ENCODE results near the gene HIF3A. TPM values are rescaled to one million over a fixed set of nuclear protein-coding genes. Genes with fewer than 3 reads are reported as not detected.

Gene HIF3A
- not detected for total RNA-seq
- not detected for total RNA-seq (2013)

- Histone ChIP-seq H3K4me1 (ENCODE audit: control insufficient read depth, insufficient read depth, low read length) (no peaks in the 10 kb centered on the region), H3K4me3 (ENCODE audit: low read length) (no peak within 1 kb of the TSS), H3K9me3 (ENCODE audit: control insufficient read depth, insufficient read depth, low read length) (no peaks in the 10 kb centered on the region), H3K27me3 (ENCODE audit: control insufficient read depth, insufficient read depth, low read length) (peaks cover 19% of the 10 kb centered on the region), H3K36me3 (ENCODE audit: control insufficient read depth, insufficient read depth, low read length) (no peaks in the 10 kb centered on the region), H3K27ac (ENCODE audit: low read length) (no peak within 1 kb of the TSS)
- 9% methylated on average over 42 of the region's 46 CpGs for WGBS (ENCODE audit: insufficient coverage)
- Mint-ChIP-seq H3K9me3 (no peaks in the 10 kb centered on the region), H3K27me3 (ENCODE audit: low read depth in 2 of 2) (peaks cover 23 to 29% of the 10 kb centered on the region in 2 donors), H3K36me3 (no peaks in the 10 kb centered on the region), H3K27ac (no peak within 1 kb of the TSS), H3K4me3 (no peak within 1 kb of the TSS), H3K4me1 (peaks cover 0 to 6% of the 10 kb centered on the region in 2 donors)
- intact Hi-C loops (cut with micrococcal nuclease) = no loop called here
- DNase-seq (no peak), ATAC-seq (no peak)
- TF ChIP-seq CTCF (IDR thresholded peaks at IDR 0.05) = no peak
These were observed at the start of gene HIF3A for GRCh38 chr19:46296722-46297461. Gene HIF3A, plus strand, starts transcription at chr19:46297042. Its CDS starts 35 bp downstream, at chr19:46297077.

GRCh38 chr19:46250076-46250735, 46.6 kb upstream of the HIF3A start:
- DNase-seq (no peak), ATAC-seq (no peak)
- Mint-ChIP-seq H3K27me3 (ENCODE audit: low read depth in 2 of 2) (peaks cover 59 to 82% of the 10 kb centered on the region in 2 donors), H3K9me3 (no peaks in the 10 kb centered on the region), H3K4me1 (peaks cover 0 to 5% of the 10 kb centered on the region in 2 donors), H3K4me3 (no peak overlapping the region), H3K36me3 (no peaks in the 10 kb centered on the region), H3K27ac (no peak overlapping the region)
- WGBS (ENCODE audit: insufficient coverage) = 86% methylated on average over 3 of the region's 3 CpGs
- intact Hi-C loops (cut with micrococcal nuclease) = no loop called here
- H3K4me3 ChIP-seq (ENCODE audit: low read length) = no peak overlapping the region
- H3K27me3 ChIP-seq (ENCODE audit: control insufficient read depth, insufficient read depth, low read length) = peaks cover 21% of the 10 kb centered on the region
- H3K27ac ChIP-seq (ENCODE audit: low read length) = no peak overlapping the region
- no peaks in the 10 kb centered on the region for H3K9me3 ChIP-seq (ENCODE audit: control insufficient read depth, insufficient read depth, low read length)
- H3K4me1 ChIP-seq (ENCODE audit: control insufficient read depth, insufficient read depth, low read length) = no peaks in the 10 kb centered on the region
- H3K36me3 ChIP-seq (ENCODE audit: control insufficient read depth, insufficient read depth, low read length) = no peaks in the 10 kb centered on the region
- no peak for TF ChIP-seq CTCF (IDR thresholded peaks at IDR 0.05)

- DNase-seq (no peak), ATAC-seq (no peak)
- Mint-ChIP-seq H3K4me1 (peaks cover 0 to 5% of the 10 kb centered on the region in 2 donors), H3K27me3 (ENCODE audit: low read depth in 2 of 2) (peaks cover 56 to 80% of the 10 kb centered on the region in 2 donors), H3K9me3 (no peaks in the 10 kb centered on the region), H3K4me3 (no peak overlapping the region), H3K36me3 (no peaks in the 10 kb centered on the region), H3K27ac (no peak overlapping the region)
- H3K36me3 ChIP-seq (ENCODE audit: control insufficient read depth, insufficient read depth, low read length) = no peaks in the 10 kb centered on the region
- intact Hi-C loops (cut with micrococcal nuclease) = no loop called here
- H3K27ac ChIP-seq (ENCODE audit: low read length) = no peak overlapping the region
- H3K4me3 ChIP-seq (ENCODE audit: low read length) = no peak overlapping the region
- H3K27me3 ChIP-seq (ENCODE audit: control insufficient read depth, insufficient read depth, low read length) = peaks cover 14% of the 10 kb centered on the region
- 65% methylated on average over 5 of the region's 5 CpGs for WGBS (ENCODE audit: insufficient coverage)
- H3K4me1 ChIP-seq (ENCODE audit: control insufficient read depth, insufficient read depth, low read length) = no peaks in the 10 kb centered on the region
- TF ChIP-seq CTCF (IDR thresholded peaks at IDR 0.05) = no peak
- H3K9me3 ChIP-seq (ENCODE audit: control insufficient read depth, insufficient read depth, low read length) = no peaks in the 10 kb centered on the region
These were observed 45.4 kb upstream of the HIF3A start for GRCh38 chr19:46251416-46251815.

Data from natural killer cell (primary cell).